GM10847 (cell line): ENCODE results near the gene GTF3C2.

ENCODE experiments used
- POLR2A ChIP-seq: IDR thresholded peaks from 2 replicates; pipeline ENCODE4 v1.6.1; 2011; ENCODE audit not compliant: insufficient read length; ENCODE audit errors: extremely low read depth

The GTF3C2 gene

DNA sequence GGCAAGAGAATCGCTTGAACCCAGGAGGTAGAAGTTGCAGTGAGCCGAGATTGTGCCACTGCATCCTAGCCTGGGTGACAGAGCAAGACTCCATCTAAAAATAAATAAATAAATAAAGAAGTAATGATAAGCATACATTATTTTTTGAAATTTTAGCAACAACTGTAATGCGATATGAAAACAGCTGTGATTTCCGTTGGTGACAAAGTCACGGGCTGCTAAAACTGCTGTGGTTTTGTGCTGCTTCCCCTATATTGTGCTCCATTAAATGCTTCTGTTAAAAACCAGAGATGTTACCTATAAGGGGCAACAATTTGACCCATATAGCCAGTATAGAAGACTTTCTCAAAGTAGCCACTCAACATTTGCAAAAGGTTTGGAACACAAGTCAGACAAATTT lies 66.0 kb downstream of the GTF3C2 start:
- no peak for TF ChIP-seq POLR2A

DNA sequence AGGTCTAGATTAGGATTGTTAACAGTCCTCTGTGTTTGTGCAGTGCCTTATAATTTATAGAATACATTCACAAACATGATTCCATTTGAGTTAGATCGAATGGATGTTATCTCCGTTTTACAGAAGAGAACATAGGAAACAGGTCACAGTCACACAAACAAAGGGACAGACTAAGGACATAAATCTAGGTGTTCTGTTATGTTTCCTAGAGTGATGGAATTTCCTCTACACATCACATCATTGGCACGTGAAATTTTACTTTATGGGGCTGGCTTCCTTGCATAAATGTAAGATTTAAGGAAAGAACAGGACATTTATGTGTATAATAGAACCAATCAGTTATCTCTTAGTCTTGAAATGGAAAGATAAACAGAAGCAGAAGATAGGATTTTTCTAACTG lies 68.0 kb downstream of the GTF3C2 start:
- no peak for TF ChIP-seq POLR2A

DNA sequence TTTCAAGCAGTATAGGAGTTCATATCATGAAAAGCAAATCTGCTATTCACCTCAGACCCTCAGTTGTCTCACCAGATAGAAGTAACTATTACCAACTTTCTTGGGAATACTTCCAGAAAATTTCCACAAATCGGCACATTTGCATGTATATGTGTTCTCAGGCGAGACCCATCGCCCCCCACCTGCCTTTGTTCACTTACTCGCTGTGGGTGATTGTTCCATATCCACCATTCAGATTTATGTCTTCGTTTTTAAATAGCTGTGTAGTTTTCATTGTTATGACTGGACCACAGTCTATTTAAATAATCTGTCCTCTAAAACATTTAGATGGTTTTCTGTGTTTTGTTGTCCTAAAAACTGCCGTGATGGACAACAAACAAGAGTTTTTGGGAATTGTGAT lies 71.1 kb downstream of the GTF3C2 start:
- TF ChIP-seq POLR2A = no peak

DNA sequence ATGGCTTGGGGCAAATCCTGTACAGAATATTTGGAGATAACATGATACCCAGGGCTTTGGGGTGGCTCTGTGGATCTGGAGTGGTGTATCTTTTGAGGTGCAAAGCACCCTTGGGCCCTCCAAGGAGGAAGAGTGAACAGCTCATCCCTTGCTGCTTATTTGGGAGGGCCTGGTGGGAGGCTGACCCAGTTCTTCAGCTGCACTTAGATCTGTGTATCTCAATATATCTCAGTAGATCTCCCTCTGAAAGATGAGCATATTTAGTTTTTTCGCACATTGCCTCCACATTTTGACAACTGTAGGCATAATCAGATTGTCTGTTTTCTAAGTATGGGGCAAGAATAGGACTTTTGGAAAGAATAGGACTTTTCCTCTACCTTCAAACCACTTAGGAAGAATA lies 71.6 kb downstream of the GTF3C2 start:
- no peak for TF ChIP-seq POLR2A

DNA sequence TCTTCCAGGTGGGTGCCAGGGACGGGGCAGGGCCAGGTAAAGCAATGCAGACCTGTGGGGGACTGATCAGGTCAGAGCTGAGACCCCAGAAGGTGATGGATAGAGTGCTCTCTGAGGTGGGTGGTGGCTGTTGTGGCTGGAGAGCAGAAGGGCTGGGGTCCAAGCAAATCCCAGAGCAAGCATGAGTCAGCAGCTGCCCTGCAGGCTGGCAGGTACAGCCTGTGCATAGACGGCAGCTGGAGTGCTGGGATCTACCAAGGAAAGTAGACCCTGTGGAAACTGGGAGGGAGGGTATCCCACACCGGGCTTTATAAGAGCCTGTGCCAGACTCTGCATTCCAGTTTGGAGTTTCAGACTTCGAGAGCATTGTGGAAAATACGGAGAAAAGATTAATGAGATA lies 73.7 kb downstream of the GTF3C2 start:
- no peak for TF ChIP-seq POLR2A

DNA sequence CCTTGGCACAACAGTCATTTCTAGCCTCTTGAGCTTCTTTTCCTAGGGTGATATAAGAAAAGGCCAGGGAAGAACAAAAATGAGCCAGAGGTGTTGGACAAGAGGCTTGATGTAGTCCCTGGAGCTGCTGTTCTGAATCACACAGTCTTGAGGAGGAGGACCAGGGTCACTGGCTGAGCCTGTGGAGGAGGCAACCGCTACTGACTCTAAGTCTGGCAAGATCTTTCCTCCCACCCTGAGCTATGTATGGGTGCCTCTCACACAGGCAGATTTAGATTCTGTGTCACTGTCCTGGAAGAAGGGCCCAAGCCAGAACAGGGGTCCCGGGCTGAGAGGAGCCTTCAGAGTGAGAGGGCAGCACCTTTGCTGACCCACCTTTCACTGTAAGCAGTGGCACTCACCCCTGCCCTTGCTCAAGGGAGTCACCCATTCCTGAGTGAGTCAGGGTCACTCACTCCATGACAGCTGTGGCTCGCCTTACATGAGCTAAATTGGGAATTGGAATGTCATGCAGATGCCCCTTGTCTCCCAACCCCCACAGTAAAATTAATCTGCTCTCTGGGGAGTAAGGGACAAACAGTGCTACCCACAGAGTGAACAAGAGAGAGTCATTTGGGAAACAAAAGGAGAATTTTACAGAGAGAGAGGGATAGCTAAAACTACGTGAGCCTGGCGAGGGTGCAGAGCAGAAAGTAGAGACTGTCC lies 74.6 kb downstream of the GTF3C2 start, which contains the start of gene TRIM54:
TSS of gene TRIM54 (plus strand) at position 575 of the 705 bp plus-strand sequence. CDS start 303 bp downstream, outside the sequence.
- no peak for TF ChIP-seq POLR2A

DNA sequence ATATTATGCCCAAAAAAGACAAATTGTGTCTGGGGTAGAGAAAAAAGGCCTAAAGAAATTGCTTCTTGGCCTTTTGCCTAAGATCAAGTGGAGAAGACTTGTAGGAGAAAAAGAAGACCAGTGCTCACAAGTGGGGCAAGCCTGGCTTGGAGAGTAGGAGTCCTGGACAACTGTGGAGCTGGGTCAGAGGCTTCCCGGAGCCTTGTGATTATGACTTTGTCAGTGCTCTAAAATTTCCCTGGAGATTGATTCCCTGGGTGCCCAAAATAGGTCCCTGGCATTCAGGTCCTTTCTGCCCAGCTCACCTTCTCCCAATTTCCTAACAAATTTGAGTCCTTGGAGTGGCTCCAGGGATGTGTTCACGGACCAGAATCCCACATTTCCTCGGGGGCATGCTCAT lies 75.1 kb downstream of the GTF3C2 start:
- no peak for TF ChIP-seq POLR2A

DNA sequence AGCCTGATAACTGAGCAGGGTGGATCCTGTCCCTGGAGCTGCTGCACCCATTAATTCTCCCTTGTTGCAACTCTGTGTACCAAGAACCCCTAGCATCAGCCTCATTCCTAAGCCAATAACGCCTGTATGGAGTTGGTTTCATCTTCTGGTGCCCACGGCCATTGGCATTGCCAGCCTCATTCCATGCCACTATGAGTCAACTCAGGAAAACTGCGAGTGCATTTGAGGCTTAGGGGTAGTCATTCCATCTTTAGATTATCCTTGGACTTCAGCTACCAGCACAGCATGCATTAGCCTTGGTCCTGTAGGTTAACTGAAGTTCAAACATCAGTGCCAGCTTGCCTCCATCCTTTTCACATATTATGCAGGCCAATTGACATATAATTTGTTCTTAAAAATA lies 75.7 kb downstream of the GTF3C2 start:
- TF ChIP-seq POLR2A = no peak

DNA sequence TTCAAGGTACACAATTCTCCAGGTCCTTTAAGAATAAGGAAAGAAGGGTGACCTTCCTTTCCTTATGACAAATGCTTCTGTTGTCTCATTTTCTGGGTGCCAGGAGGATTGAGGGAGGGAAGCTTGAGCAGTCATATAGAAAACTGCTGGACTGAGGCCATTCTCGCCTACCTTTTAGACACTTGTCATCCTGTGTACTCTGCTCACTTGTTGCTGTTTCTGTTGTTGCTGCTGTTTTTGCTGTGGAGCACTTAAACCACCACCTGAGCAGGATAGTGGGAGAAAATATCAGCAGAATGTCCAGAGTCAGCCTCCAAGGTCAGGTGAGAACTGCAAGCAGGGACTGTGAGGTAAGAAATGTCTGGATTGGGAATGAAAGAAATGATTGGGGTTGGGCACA lies 78.6 kb downstream of the GTF3C2 start:
- no peak for TF ChIP-seq POLR2A
